ENCODE measurements around the gene SLC6A19. TPM values are rescaled to one million over a fixed set of nuclear protein-coding genes. Genes with fewer than 3 reads are reported as not detected.

SLC6A19 gene
- total RNA-seq, 1 experiment from 2014 or later, result 0.29 TPM

DNA sequence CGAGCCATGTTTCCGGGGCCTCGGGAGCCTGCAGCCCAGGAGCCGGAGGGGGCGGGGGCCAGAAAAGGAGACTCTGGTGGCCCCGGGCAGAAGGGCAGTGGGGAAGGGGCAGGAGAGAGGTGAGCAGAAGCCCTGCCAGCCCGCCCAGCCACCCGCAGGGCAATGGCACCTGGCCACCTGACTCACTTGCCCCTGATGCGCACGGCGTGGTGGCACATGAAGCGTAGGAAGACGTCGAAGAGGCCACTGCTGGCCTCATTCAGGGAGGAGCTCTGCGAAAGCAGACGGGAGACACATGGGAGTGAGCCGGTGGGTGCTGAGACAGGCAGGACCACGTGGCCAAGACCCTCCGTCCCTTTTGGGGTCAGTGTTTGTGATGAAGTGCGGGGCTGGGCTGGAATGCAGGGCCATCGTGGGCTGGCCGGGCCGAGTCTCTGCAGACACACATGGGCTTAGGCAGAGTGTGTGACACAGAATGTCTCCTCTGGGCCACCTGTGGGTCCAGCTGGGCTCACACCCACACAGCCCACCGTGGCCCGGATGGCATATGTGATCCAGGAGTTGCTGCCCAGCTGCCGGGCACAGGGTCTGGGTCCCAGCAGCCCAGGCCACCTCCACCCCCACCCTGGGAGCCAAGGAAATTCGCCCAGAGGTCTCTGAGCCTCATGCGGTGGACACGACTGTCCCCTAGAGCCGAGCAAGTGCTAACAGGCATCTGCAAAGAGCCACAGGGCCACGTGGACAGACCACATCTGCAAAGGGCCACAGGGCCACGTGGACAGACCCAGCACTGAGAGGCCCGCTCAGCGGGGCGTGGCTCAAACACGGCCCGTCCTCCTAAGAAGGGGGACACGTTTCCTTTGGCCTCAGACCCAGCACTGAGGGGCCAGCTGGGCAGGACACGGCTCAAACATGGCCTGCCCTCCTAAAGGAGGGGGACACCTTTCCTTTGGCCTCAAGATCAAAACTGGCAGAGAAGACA is 69.8 kb downstream of the SLC6A19 start:
- TF ChIP-seq, protein P1, sequence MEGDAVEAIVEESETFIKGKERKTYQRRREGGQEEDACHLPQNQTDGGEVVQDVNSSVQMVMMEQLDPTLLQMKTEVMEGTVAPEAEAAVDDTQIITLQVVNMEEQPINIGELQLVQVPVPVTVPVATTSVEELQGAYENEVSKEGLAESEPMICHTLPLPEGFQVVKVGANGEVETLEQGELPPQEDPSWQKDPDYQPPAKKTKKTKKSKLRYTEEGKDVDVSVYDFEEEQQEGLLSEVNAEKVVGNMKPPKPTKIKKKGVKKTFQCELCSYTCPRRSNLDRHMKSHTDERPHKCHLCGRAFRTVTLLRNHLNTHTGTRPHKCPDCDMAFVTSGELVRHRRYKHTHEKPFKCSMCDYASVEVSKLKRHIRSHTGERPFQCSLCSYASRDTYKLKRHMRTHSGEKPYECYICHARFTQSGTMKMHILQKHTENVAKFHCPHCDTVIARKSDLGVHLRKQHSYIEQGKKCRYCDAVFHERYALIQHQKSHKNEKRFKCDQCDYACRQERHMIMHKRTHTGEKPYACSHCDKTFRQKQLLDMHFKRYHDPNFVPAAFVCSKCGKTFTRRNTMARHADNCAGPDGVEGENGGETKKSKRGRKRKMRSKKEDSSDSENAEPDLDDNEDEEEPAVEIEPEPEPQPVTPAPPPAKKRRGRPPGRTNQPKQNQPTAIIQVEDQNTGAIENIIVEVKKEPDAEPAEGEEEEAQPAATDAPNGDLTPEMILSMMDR (IDR thresholded peaks at IDR 0.05; ENCODE audit: insufficient read depth in 1 of 2, low read depth in 1 of 2, low read length in 1 of 2, severe bottlenecking in 1 of 2, unreplicated experiment in 1 of 2), result no peak
- no peaks in the 10 kb centered on the region for H3K9me3 Mint-ChIP-seq (ENCODE audit: unreplicated experiment)
- H3K36me3 ChIP-seq (ENCODE audit: control insufficient read depth, insufficient read depth, low read length), result no peaks in the 10 kb centered on the region
- H3K27me3 Mint-ChIP-seq (ENCODE audit: insufficient read depth, unreplicated experiment), result no peaks in the 10 kb centered on the region
- DNase-seq, result no peak
- ChIA-PET POLR2A (no interaction called here), CTCF (no interaction called here)
- H3K4me3 ChIP-seq (ENCODE audit: low read depth, low read length), result no peak overlapping the region
- BruUV-seq (replicated peaks), result no TSS peak
- no peaks in the 10 kb centered on the region for H3K9me3 ChIP-seq
- H3K4me1 Mint-ChIP-seq (ENCODE audit: low read depth, unreplicated experiment), result no peaks in the 10 kb centered on the region
- H3K27ac Mint-ChIP-seq (ENCODE audit: unreplicated experiment), result no peak overlapping the region
- intact Hi-C loops (cut with micrococcal nuclease; ENCODE audit: unreplicated experiment), result no loop called here
- no peaks in the 10 kb centered on the region for H3K36me3 Mint-ChIP-seq (ENCODE audit: insufficient read depth, unreplicated experiment)
- H3K27me3 ChIP-seq (replicated peaks; ENCODE audit: control insufficient read depth, insufficient read depth, low read length), result no peaks in the 10 kb centered on the region
- H3K4me1 ChIP-seq, result no peaks in the 10 kb centered on the region
- H3K4me3 Mint-ChIP-seq (ENCODE audit: unreplicated experiment), result no peak overlapping the region

DNA sequence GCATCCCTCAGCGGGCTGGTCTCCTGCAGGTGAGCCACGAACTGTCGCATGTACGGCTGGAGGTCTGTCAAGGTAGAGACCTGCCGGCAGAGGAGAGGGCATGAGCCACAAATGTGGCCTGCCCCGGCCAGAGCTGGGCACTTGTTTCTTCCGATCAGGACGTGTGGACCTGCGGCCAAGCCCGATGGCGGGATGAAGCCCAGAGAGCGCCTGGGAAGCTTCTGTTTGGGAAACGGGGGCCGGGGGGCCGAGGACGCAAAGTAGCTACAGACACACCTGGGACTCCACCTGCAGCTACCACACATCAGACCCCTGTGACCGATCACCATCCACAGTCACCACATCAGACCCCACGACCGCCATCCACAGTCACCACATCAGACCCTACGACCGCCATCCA is 70.8 kb downstream of the SLC6A19 start:
- BruUV-seq (replicated peaks), result no TSS peak
- Histone ChIP-seq H3K4me1 (no peaks in the 10 kb centered on the region), H3K36me3 (ENCODE audit: control insufficient read depth, insufficient read depth, low read length) (no peaks in the 10 kb centered on the region), H3K9me3 (no peaks in the 10 kb centered on the region), H3K27me3 (replicated peaks; ENCODE audit: control insufficient read depth, insufficient read depth, low read length) (no peaks in the 10 kb centered on the region), H3K4me3 (ENCODE audit: low read depth, low read length) (no peak overlapping the region)
- H3K9me3 Mint-ChIP-seq (ENCODE audit: unreplicated experiment), result no peaks in the 10 kb centered on the region
- DNase-seq, result no peak
- H3K4me1 Mint-ChIP-seq (ENCODE audit: low read depth, unreplicated experiment), result no peaks in the 10 kb centered on the region
- H3K36me3 Mint-ChIP-seq (ENCODE audit: insufficient read depth, unreplicated experiment), result no peaks in the 10 kb centered on the region
- H3K4me3 Mint-ChIP-seq (ENCODE audit: unreplicated experiment), result no peak overlapping the region
- no peaks in the 10 kb centered on the region for H3K27me3 Mint-ChIP-seq (ENCODE audit: insufficient read depth, unreplicated experiment)
- CTCF ChIA-PET, result no interaction called here
- POLR2A ChIA-PET, result no interaction called here
- intact Hi-C loops (cut with micrococcal nuclease; ENCODE audit: unreplicated experiment), result no loop called here
- TF ChIP-seq, protein P1 (IDR thresholded peaks at IDR 0.05; ENCODE audit: insufficient read depth in 1 of 2, low read depth in 1 of 2, low read length in 1 of 2, severe bottlenecking in 1 of 2, unreplicated experiment in 1 of 2), result no peak
- H3K27ac Mint-ChIP-seq (ENCODE audit: unreplicated experiment), result no peak overlapping the region

DNA sequence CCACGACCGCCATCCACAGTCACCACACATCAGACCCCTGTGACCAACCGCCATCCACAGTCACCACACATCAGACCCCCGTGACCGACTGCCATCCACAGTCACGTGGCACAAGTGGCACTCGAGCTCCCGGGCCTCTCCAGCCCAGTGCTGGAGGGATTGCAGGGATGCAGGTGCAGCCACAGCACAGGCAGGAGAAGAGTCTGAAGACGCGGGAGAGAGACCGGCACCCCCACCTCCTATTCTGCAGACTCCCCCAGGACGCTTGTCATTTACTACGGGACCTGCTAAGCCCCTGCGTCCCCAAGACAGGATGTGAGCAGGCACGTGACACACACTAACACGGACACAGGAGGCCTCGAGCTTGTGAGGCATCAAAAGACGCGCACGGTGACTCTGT is 72.3 kb downstream of the SLC6A19 start:
- no TSS peak for BruUV-seq (replicated peaks)
- no peaks in the 10 kb centered on the region for H3K9me3 Mint-ChIP-seq (ENCODE audit: unreplicated experiment)
- H3K4me3 Mint-ChIP-seq (ENCODE audit: unreplicated experiment), result no peak overlapping the region
- DNase-seq, result no peak
- no peaks in the 10 kb centered on the region for H3K4me1 Mint-ChIP-seq (ENCODE audit: low read depth, unreplicated experiment)
- intact Hi-C loops (cut with micrococcal nuclease; ENCODE audit: unreplicated experiment), result no loop called here
- H3K27me3 Mint-ChIP-seq (ENCODE audit: insufficient read depth, unreplicated experiment), result no peaks in the 10 kb centered on the region
- no peaks in the 10 kb centered on the region for H3K9me3 ChIP-seq
- H3K4me1 ChIP-seq, result no peaks in the 10 kb centered on the region
- no peak overlapping the region for H3K4me3 ChIP-seq (ENCODE audit: low read depth, low read length)
- TF ChIP-seq, protein P1 (IDR thresholded peaks at IDR 0.05; ENCODE audit: insufficient read depth in 1 of 2, low read depth in 1 of 2, low read length in 1 of 2, severe bottlenecking in 1 of 2, unreplicated experiment in 1 of 2), result no peak
- CTCF ChIA-PET, result no interaction called here
- POLR2A ChIA-PET, result no interaction called here
- H3K27me3 ChIP-seq (replicated peaks; ENCODE audit: control insufficient read depth, insufficient read depth, low read length), result no peaks in the 10 kb centered on the region
- no peak overlapping the region for H3K27ac Mint-ChIP-seq (ENCODE audit: unreplicated experiment)
- no peaks in the 10 kb centered on the region for H3K36me3 Mint-ChIP-seq (ENCODE audit: insufficient read depth, unreplicated experiment)
- no peaks in the 10 kb centered on the region for H3K36me3 ChIP-seq (ENCODE audit: control insufficient read depth, insufficient read depth, low read length)

All from Caco-2 (cell line).